GM13977 (cell line): ENCODE results near the gene SLC25A48.

Source experiments
- DNase-seq: peaks from one replicate; pipeline ENCODE4 v3.0.0; 2012; ENCODE audit warnings: low spot score
- CTCF ChIP-seq: IDR thresholded peaks from 2 replicates; pipeline ENCODE4 v1.5.1; 2012; ENCODE audit warnings: mild to moderate bottlenecking, control low read depth; ENCODE audit not compliant: insufficient read depth; ENCODE audit errors: extremely low read depth, missing control alignments
- in situ Hi-C: fragments of 300-500 bp; cut with MboI; formaldehyde crosslinking; loops from one replicate; pipeline ENCODE4 v1.12.0; 2022; ENCODE audit warnings: low sequenced_read_pairs, low pct_unique_long_range_greater_than_20kb, mixed read lengths, inconsistent platforms; ENCODE audit not compliant: unreplicated experiment

SLC25A48 gene

GRCh38 chr5:135814812-135815211, 19.7 kb upstream of the SLC25A48 start:
- TF ChIP-seq CTCF: no peak
- no peak for DNase-seq
- in situ Hi-C loops: no loop called here

- in situ Hi-C loops: no loop called here
- no peak for TF ChIP-seq CTCF
- DNase-seq: peak; percentile 1
Observed at GRCh38 chr5:135821061-135821801, 13.2 kb upstream of the SLC25A48 start.

GRCh38 chr5:135821802-135822201, 12.7 kb upstream of the SLC25A48 start:
- in situ Hi-C loops: no loop called here
- peak; percentile 0 for DNase-seq
- TF ChIP-seq CTCF: no peak

- in situ Hi-C loops: no loop called here
- DNase-seq: no peak
- no peak for TF ChIP-seq CTCF
Observed at GRCh38 chr5:135822286-135822685, 12.2 kb upstream of the SLC25A48 start.

- peak; percentile 1 for DNase-seq
- TF ChIP-seq CTCF: no peak
- in situ Hi-C loops: no loop called here
Observed at GRCh38 chr5:135822959-135823358, 11.5 kb upstream of the SLC25A48 start.

- TF ChIP-seq CTCF: no peak
- DNase-seq: no peak
- in situ Hi-C loops: no loop called here
Observed at GRCh38 chr5:135823881-135824280, 10.6 kb upstream of the SLC25A48 start.
